ENCODE results near the gene MRFAP1. TPM values are rescaled to one million over a fixed set of nuclear protein-coding genes. Genes with fewer than 3 reads are reported as not detected.

The MRFAP1 gene
- total RNA-seq, 2 experiments from 2014 or later, result 172 to 181 TPM

DNA sequence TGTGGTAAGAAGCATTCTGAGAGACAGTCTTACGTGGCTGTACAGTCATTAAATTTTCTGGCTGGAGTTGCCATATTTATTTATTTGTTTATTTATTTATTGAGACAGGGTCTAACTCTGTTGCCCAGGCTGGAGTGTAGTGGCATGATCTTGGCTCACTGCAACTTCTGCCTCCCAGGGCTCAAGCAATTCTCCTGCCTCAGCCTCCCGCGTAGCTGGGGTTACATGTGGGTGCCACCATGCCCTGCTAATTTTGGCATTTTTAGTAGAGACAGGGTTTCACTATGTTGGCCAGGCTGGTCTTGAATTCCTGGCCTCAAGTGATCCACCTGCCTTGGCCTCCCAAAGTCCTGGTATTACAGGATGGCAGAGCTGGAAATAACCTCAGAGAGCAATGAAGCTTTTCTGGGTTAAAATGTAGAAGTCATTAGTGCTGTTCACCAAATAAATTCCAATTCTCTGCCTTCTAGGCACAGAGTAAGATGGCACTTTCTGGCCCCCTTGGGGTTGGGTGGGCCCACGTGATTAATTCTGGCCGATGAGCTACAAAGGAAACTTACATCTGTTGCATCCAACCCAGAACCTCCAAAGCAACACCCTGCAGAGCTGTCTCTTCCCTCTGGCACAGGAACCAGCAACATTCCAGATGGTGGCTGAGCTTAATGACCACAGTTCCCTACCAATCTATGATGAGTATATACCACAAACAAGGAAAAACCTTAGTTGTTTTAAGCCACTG lies 4.5 kb downstream of the MRFAP1 start:
- no peak overlapping the region for H3K4me3 ChIP-seq (ENCODE audit: low read length)
- Mint-ChIP-seq H3K9me3 (no peaks in the 10 kb centered on the region), H3K36me3 (ENCODE audit: low read depth) (peaks cover 44% of the 10 kb centered on the region), H3K4me1 (ENCODE audit: low read depth) (peaks cover 40% of the 10 kb centered on the region), H3K27ac (peak overlapping the region; percentile 99), H3K4me3 (no peak overlapping the region), H3K27me3 (no peaks in the 10 kb centered on the region)
- peaks cover 22% of the 10 kb centered on the region for H3K36me3 ChIP-seq (ENCODE audit: insufficient read depth, low read length)
- no peak overlapping the region for H3K27ac ChIP-seq (ENCODE audit: low read depth in 1 of 2, low read length in 2 of 2)
- TF ChIP-seq, protein P1, sequence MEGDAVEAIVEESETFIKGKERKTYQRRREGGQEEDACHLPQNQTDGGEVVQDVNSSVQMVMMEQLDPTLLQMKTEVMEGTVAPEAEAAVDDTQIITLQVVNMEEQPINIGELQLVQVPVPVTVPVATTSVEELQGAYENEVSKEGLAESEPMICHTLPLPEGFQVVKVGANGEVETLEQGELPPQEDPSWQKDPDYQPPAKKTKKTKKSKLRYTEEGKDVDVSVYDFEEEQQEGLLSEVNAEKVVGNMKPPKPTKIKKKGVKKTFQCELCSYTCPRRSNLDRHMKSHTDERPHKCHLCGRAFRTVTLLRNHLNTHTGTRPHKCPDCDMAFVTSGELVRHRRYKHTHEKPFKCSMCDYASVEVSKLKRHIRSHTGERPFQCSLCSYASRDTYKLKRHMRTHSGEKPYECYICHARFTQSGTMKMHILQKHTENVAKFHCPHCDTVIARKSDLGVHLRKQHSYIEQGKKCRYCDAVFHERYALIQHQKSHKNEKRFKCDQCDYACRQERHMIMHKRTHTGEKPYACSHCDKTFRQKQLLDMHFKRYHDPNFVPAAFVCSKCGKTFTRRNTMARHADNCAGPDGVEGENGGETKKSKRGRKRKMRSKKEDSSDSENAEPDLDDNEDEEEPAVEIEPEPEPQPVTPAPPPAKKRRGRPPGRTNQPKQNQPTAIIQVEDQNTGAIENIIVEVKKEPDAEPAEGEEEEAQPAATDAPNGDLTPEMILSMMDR (IDR thresholded peaks at IDR 0.05), result no peak
- ChIA-PET POLR2A (interaction anchor here (0.7 to 7.0 kb wide), 4 partner anchors 9 to 63 kb away, joined by 3 to 56 read pairs (median 5); no protein-coding TSS in a partner anchor), CTCF (interaction anchor here (0.7 to 0.9 kb wide), 2 partner anchors 20 to 30 kb away, joined by 3 read pairs; no protein-coding TSS in a partner anchor)
- no peaks in the 10 kb centered on the region for H3K9me3 ChIP-seq (ENCODE audit: control insufficient read depth in 1 of 2, insufficient read depth in 1 of 2, low read length in 2 of 2)
- intact Hi-C loops (cut with DNase I, micrococcal nuclease), result loop anchor here (5.0 to 10.0 kb wide), 5 partner anchors 68 to 427 kb away; partner anchors contain the start of genes MAN2B2 (in 2 of the 2), KIAA0232 (in 1 of the 2) and WFS1 (in 1 of the 2)
- DNase-seq (no peak), ATAC-seq (ENCODE audit: poor library complexity) (no peak)
- no peaks in the 10 kb centered on the region for H3K27me3 ChIP-seq (ENCODE audit: control insufficient read depth in 1 of 2, insufficient read depth in 2 of 2, low read length in 2 of 2)
- H3K4me1 ChIP-seq (ENCODE audit: insufficient read depth, low read length), result peaks cover 29% of the 10 kb centered on the region

DNA sequence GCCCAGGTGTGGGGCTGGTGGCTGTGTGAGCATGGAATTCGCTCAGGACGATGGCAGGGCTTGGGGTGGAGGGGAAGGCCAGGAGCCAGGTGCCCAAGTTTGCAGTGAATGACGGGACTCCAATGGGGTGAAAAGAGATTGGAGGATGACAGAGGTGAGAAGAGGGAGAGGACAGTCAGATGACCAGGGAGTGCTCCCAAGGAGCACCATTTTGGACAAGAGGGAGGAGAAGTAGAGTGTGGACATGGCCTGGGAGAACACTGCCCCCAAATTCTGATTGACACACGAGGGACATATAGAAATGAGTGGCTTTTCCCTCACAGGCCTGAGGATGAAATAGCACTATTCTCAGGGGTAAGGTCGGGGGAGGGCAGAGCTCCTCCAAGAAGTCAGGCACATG lies 6.7 kb downstream of the MRFAP1 start:
- no peaks in the 10 kb centered on the region for H3K27me3 Mint-ChIP-seq
- peak overlapping the region; percentile 99 for H3K27ac Mint-ChIP-seq
- Histone ChIP-seq H3K36me3 (ENCODE audit: insufficient read depth, low read length) (peaks cover 17% of the 10 kb centered on the region), H3K27me3 (ENCODE audit: control insufficient read depth in 1 of 2, insufficient read depth in 2 of 2, low read length in 2 of 2) (no peaks in the 10 kb centered on the region), H3K9me3 (ENCODE audit: control insufficient read depth in 1 of 2, insufficient read depth in 1 of 2, low read length in 2 of 2) (no peaks in the 10 kb centered on the region), H3K4me3 (ENCODE audit: low read length) (no peak overlapping the region), H3K4me1 (ENCODE audit: insufficient read depth, low read length) (peaks cover 14% of the 10 kb centered on the region), H3K27ac (ENCODE audit: low read depth in 1 of 2, low read length in 2 of 2) (no peak overlapping the region)
- CTCF ChIA-PET, result interaction anchor here (0.6 to 1.1 kb wide), 2 partner anchors 28 to 73 kb away, joined by 3 read pairs; no protein-coding TSS in a partner anchor
- H3K4me1 Mint-ChIP-seq (ENCODE audit: low read depth), result peaks cover 18% of the 10 kb centered on the region
- peaks cover 22% of the 10 kb centered on the region for H3K36me3 Mint-ChIP-seq (ENCODE audit: low read depth)
- TF ChIP-seq, protein P1 (IDR thresholded peaks at IDR 0.05), result no peak
- intact Hi-C loops (cut with DNase I, micrococcal nuclease), result loop anchor here (10.0 kb wide), 2 partner anchors 72 to 382 kb away; partner anchors contain the start of genes MAN2B2 (in 1 of the 2) and WFS1 (in 1 of the 2)
- ATAC-seq (ENCODE audit: poor library complexity) (no peak), DNase-seq (no peak)
- POLR2A ChIA-PET, result interaction anchor here (0.9 kb wide), 1 partner anchor 11 kb away, joined by 3 read pairs; no protein-coding TSS in a partner anchor
- H3K9me3 Mint-ChIP-seq, result no peaks in the 10 kb centered on the region
- no peak overlapping the region for H3K4me3 Mint-ChIP-seq

GRCh38 chr4:6647582-6648230 lies 7.2 kb downstream of the MRFAP1 start:
- Histone ChIP-seq H3K36me3 (ENCODE audit: insufficient read depth, low read length) (peaks cover 12% of the 10 kb centered on the region), H3K27me3 (ENCODE audit: control insufficient read depth in 1 of 2, insufficient read depth in 2 of 2, low read length in 2 of 2) (no peaks in the 10 kb centered on the region), H3K9me3 (ENCODE audit: control insufficient read depth in 1 of 2, insufficient read depth in 1 of 2, low read length in 2 of 2) (no peaks in the 10 kb centered on the region), H3K4me1 (ENCODE audit: insufficient read depth, low read length) (peaks cover 9% of the 10 kb centered on the region), H3K27ac (ENCODE audit: low read depth in 1 of 2, low read length in 2 of 2) (no peak overlapping the region), H3K4me3 (ENCODE audit: low read length) (no peak overlapping the region)
- intact Hi-C loops (cut with DNase I, micrococcal nuclease), result loop anchor here (10.0 kb wide), 2 partner anchors 73 to 383 kb away; partner anchors contain the start of genes MAN2B2 (in 1 of the 2) and WFS1 (in 1 of the 2)
- POLR2A ChIA-PET, result interaction anchor here (0.9 kb wide), 1 partner anchor 11 kb away, joined by 3 read pairs; no protein-coding TSS in a partner anchor
- DNase-seq (no peak), ATAC-seq (ENCODE audit: poor library complexity) (no peak)
- Mint-ChIP-seq H3K27me3 (no peaks in the 10 kb centered on the region), H3K4me3 (no peak overlapping the region), H3K36me3 (ENCODE audit: low read depth) (peaks cover 17% of the 10 kb centered on the region), H3K4me1 (ENCODE audit: low read depth) (peaks cover 13% of the 10 kb centered on the region), H3K27ac (peak overlapping the region; percentile 99), H3K9me3 (no peaks in the 10 kb centered on the region)
- CTCF ChIA-PET, result no interaction called here
- TF ChIP-seq, protein P1 (IDR thresholded peaks at IDR 0.05), result no peak

Data from CD4-positive, alpha-beta T cell (primary cell).